PC-3 (cell line): ENCODE measurements around the gene DLG2. TPM values are rescaled to one million over a fixed set of nuclear protein-coding genes. Genes with fewer than 3 reads are reported as not detected.
A peak's percentile ranks its signal among the peaks of the same experiment; 100 is the strongest.

Experiments used
- ATAC-seq: fragments of 200-7000 bp; cut with Tn5 transposase; 2 replicates; pipeline ENCODE4 v1.9.1; 2020; ENCODE audit warnings: mild to moderate bottlenecking, moderate library complexity
- BruUV-seq: library from RNA; stranded (reverse); fragments of 400-500 nt; replicated peaks from 2 replicates; lab custom pipeline; 2021; lab: Mats Ljungman, UMichigan
- CTCF ChIA-PET: fragments of 300-600 bp; sonication (Branson Sonifier 250); formaldehyde crosslinking; loops from one replicate; lab custom pipeline; 2022; ENCODE audit warnings: antibody characterized with exemption; lab: Charles Lee
- POLR2A ChIA-PET: fragments of 300-600 bp; sonication (Branson Sonifier 250); formaldehyde crosslinking; loops from one replicate; lab custom pipeline; 2022; ENCODE audit warnings: antibody characterized with exemption; ENCODE audit not compliant: unreplicated experiment; lab: Charles Lee
- DNase-seq: peaks from one replicate; pipeline ENCODE4 v3.0.0-alpha.2; 2015
- H2AFZ ChIP-seq: fragments of 300-600 bp; sonication (generic); 2 replicates; pipeline ENCODE4 v1.6.0; 2016; ENCODE audit warnings: antibody characterized with exemption, low read length
- H3F3A ChIP-seq: fragments of 300-600 bp; sonication (generic); one replicate; pipeline ENCODE4 v1.6.0; 2017; ENCODE audit warnings: antibody characterized with exemption, low read length, control low read depth, mild to moderate bottlenecking; ENCODE audit not compliant: unreplicated experiment
- H3K27ac ChIP-seq: fragments of 300-600 bp; sonication (generic); 2 replicates; pipeline ENCODE4 v1.5.1; 2016; ENCODE audit warnings: mild to moderate bottlenecking, low read length
- H3K27me3 ChIP-seq: fragments of 300-600 bp; sonication (generic); 2 replicates; pipeline ENCODE4 v1.6.1; 2016; ENCODE audit warnings: low read length, mixed read lengths
- H3K36me3 ChIP-seq: fragments of 300-600 bp; sonication (generic); 2 replicates; pipeline ENCODE4 v1.6.1; 2016; ENCODE audit warnings: low read depth, mixed run types, low read length, mixed read lengths
- H3K4me1 ChIP-seq: fragments of 300-600 bp; sonication (generic); 2 replicates; pipeline ENCODE4 v1.5.1; 2016; ENCODE audit warnings: low read length; ENCODE audit not compliant: insufficient read depth
- H3K4me2 ChIP-seq: fragments of 300-600 bp; sonication (generic); 2 replicates; pipeline ENCODE4 v1.6.0; 2016; ENCODE audit warnings: low read length
- H3K4me3 ChIP-seq: fragments of 300-600 bp; sonication (generic); 2 replicates; pipeline ENCODE4 v1.5.1; 2016; ENCODE audit warnings: mild to moderate bottlenecking, low read length, mixed read lengths
- H3K79me2 ChIP-seq: fragments of 300-600 bp; sonication (generic); 2 replicates; pipeline ENCODE4 v1.6.1; 2017; ENCODE audit warnings: low read length, mixed read lengths
- H3K9ac ChIP-seq: fragments of 300-600 bp; sonication (generic); 2 replicates; pipeline ENCODE4 v1.6.0; 2016; ENCODE audit warnings: mild to moderate bottlenecking, low read length
- H3K9me2 ChIP-seq: fragments of 300-600 bp; sonication (generic); replicated peaks from 2 replicates; pipeline ENCODE4 v1.6.1; 2016; ENCODE audit warnings: mixed run types, low read length, mixed read lengths
- H3K9me3 ChIP-seq: fragments of 300-600 bp; sonication (generic); 2 replicates; pipeline ENCODE4 v1.6.1; 2016; ENCODE audit warnings: low read length, mixed read lengths
- H4K20me1 ChIP-seq: fragments of 300-600 bp; sonication (generic); 2 replicates; pipeline ENCODE4 v1.6.1; 2016; ENCODE audit warnings: low read length, mixed read lengths
- CTCF ChIP-seq: fragments of 300-600 bp; sonication (generic); conservative IDR thresholded peaks from 2 replicates; pipeline ENCODE4 v1.5.1; 2017; ENCODE audit warnings: antibody characterized with exemption, low read depth, mild to moderate bottlenecking, low read length
- EZH2 ChIP-seq: fragments of 300-600 bp; sonication (generic); IDR thresholded peaks from one replicate; pipeline ENCODE4 v1.6.1; 2017; ENCODE audit warnings: antibody characterized with exemption, mild to moderate bottlenecking, low read length; ENCODE audit not compliant: unreplicated experiment
- EZH2phosphoT487 ChIP-seq: fragments of 300-600 bp; sonication (generic); IDR thresholded peaks from 2 replicates; pipeline ENCODE4 v1.6.1; 2018; ENCODE audit warnings: mild to moderate bottlenecking, antibody characterized with exemption, low read length, borderline replicate concordance
- intact Hi-C: fragments of 100-400 bp; cut with micrococcal nuclease; formaldehyde crosslinking; loops from 2 replicates; pipeline ENCODE4 v1.9.0; 2023
- total RNA-seq: library from RNA; depleted of rRNA; stranded (reverse); fragments of >200 nt; gene quantifications from 2 replicates; pipeline ENCODE4 v1.2.3, GENCODE V29; 2014

DLG2 gene
- total RNA-seq, 1 experiment from 2014 or later = 0.58 TPM

DNA sequence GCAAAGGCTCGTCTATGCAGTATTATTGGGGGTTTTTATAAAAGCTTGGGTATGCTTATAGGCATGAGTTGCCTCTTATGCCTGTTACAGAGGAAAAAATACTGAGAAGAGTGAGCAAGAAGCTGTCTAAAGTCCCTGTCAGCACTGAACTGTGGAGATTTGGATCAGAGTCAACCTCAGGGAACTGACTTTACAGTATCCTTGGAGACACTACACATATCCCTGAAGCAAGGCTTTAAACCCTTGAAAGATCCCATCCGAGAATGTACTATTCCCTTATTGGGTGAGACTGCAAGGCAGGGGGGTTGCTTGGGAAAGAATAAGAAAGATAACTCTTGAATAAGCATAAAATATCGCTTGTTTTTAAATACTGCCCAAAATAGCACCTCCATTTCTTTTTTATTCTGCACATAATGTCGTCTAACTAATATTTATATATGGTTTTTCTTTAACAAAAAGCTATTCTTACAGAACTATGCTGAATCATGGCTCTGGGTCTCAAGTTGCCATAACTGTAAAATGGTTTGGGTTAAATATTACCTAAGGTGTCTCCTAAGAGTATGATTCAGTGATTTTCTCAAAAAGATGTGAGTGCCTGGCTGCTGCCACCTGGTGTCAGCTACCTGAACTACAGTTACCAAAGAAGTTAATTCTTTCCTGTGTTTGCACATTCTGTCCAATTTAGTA is 1062.8 kb downstream of the DLG2 start:
- intact Hi-C loops = no loop called here
- no TSS peak for BruUV-seq
- H3K4me3 ChIP-seq = no peak overlapping the region

GRCh38 chr11:84563356-84563755 is 1063.8 kb downstream of the DLG2 start:
- intact Hi-C loops = no loop called here
- Histone ChIP-seq H3K4me2 (no peak overlapping the region), H3K79me2 (no peaks in the 10 kb centered on the region), H3K9me2 (no peaks in the 10 kb centered on the region), H3K9me3 (no peaks in the 10 kb centered on the region), H3K9ac (no peak overlapping the region), H4K20me1 (no peaks in the 10 kb centered on the region), H3K4me1 (peaks cover 5% of the 10 kb centered on the region; the same call in 1 of the 2 replicates), H3K4me3 (no peak overlapping the region), H3F3A (no peaks in the 10 kb centered on the region), H2AFZ (no peak overlapping the region), H3K36me3 (no peaks in the 10 kb centered on the region), H3K27ac (no peak overlapping the region), H3K27me3 (peaks cover 14% of the 10 kb centered on the region)
- no TSS peak for BruUV-seq
- DNase-seq (no peak), ATAC-seq (no peak)
- POLR2A ChIA-PET = no interaction called here
- no peak for TF ChIP-seq EZH2
- CTCF ChIA-PET = no interaction called here

More for the DNA sequence above, 1062.8 kb downstream of the DLG2 start:
- Histone ChIP-seq H2AFZ (peak overlapping the region; percentile 46), H3F3A (no peaks in the 10 kb centered on the region), H3K4me2 (peak overlapping the region; percentile 10; the same call in 1 of the 2 replicates), H4K20me1 (no peaks in the 10 kb centered on the region), H3K27me3 (peaks cover 14% of the 10 kb centered on the region), H3K9me3 (no peaks in the 10 kb centered on the region), H3K9me2 (no peaks in the 10 kb centered on the region), H3K4me1 (peaks cover 5% of the 10 kb centered on the region; the same call in 1 of the 2 replicates), H3K27ac (no peak overlapping the region), H3K79me2 (no peaks in the 10 kb centered on the region), H3K36me3 (no peaks in the 10 kb centered on the region), H3K9ac (no peak overlapping the region)
- no peak for TF ChIP-seq EZH2phosphoT487
- no peak for TF ChIP-seq EZH2
- peak; percentile 95 for TF ChIP-seq CTCF
- CTCF ChIA-PET = no interaction called here
- POLR2A ChIA-PET = no interaction called here
- peak; percentile 88 for DNase-seq
- peak; percentile 56 for ATAC-seq

GRCh38 chr11:84560206-84560605 is 1066.9 kb downstream of the DLG2 start:
- Histone ChIP-seq H3K27ac (no peak overlapping the region), H3K9me2 (no peaks in the 10 kb centered on the region), H4K20me1 (no peaks in the 10 kb centered on the region), H2AFZ (no peak overlapping the region), H3K9ac (no peak overlapping the region), H3K79me2 (no peaks in the 10 kb centered on the region), H3K27me3 (no peaks in the 10 kb centered on the region), H3K36me3 (no peaks in the 10 kb centered on the region), H3F3A (no peaks in the 10 kb centered on the region), H3K4me1 (peaks cover 5% of the 10 kb centered on the region; the same call in 1 of the 2 replicates), H3K4me3 (no peak overlapping the region), H3K4me2 (no peak overlapping the region), H3K9me3 (no peaks in the 10 kb centered on the region)
- ChIA-PET CTCF (no interaction called here), POLR2A (no interaction called here)
- TF ChIP-seq EZH2phosphoT487 = no peak
- no peak for TF ChIP-seq EZH2
- no peak for TF ChIP-seq CTCF
- intact Hi-C loops = no loop called here
- DNase-seq (no peak), ATAC-seq (no peak)
- BruUV-seq = no TSS peak
